HCT116 (cell line): ENCODE results near the gene ZNF683. TPM values are rescaled to one million over a fixed set of nuclear protein-coding genes. Genes with fewer than 3 reads are reported as not detected.

Experiments
- ATAC-seq: fragments of 200-7000 bp; cut with Tn5 transposase; 2 replicates; pipeline ENCODE4 v1.9.1; 2020; ENCODE audit warnings: mild to moderate bottlenecking, moderate library complexity
- BruUV-seq: library from RNA; stranded (reverse); fragments of 400-500 nt; replicated peaks from 2 replicates; lab custom pipeline; 2021; lab: Mats Ljungman, UMichigan
- CTCF ChIA-PET: fragments of 300-600 bp; sonication (Branson Sonifier 250); formaldehyde crosslinking; loops from one replicate; lab custom pipeline; 2021; ENCODE audit warnings: antibody characterized with exemption; lab: Charles Lee
- POLR2A ChIA-PET: fragments of 300-600, 350-600 bp; sonication (Branson Sonifier 250); formaldehyde crosslinking; loops from one replicate; lab custom pipeline; 2021; ENCODE audit warnings: antibody characterized with exemption; lab: Charles Lee
- RAD21 ChIA-PET, 2 experiments: fragments of 300-600 bp; sonication (Branson Sonifier 250); formaldehyde crosslinking; loops; one replicate each; lab custom pipeline; 2023; ENCODE audit warnings: low total read pairs in 2 of 2; ENCODE audit not compliant: uncharacterized antibody in 2 of 2, unreplicated experiment in 2 of 2, low non-redundant PET in 1 of 2; lab: Charles Lee
- DNase-seq: peaks from one replicate; pipeline ENCODE4 v3.0.0-alpha.2; 2010; ENCODE audit warnings: low read depth, low spot score
- H2AFZ ChIP-seq: fragments of 200-600 bp; shearing (Covaris generic), sonication (generic); 2 replicates; pipeline ENCODE4 v1.6.1; 2017; ENCODE audit warnings: low read depth, mixed run types, mixed read lengths, antibody characterized with exemption, low read length; ENCODE audit not compliant: poor library complexity, severe bottlenecking
- H3K27ac ChIP-seq: 2 replicates; pipeline ENCODE4 v1.5.1; 2012; ENCODE audit warnings: low read depth, low read length
- H3K27me3 ChIP-seq: fragments of 200-600 bp; sonication (generic); 2 replicates; pipeline ENCODE4 v1.6.1; 2016; ENCODE audit warnings: mixed run types, low read length, mixed read lengths; ENCODE audit not compliant: insufficient read depth
- H3K36me3 ChIP-seq, 2 experiments: fragments of 200-500 bp in 1 of 2; fragments of 200-600 bp in 1 of 2; sonication (Bioruptor generic) in 1 of 2; sonication (generic) in 1 of 2; 2 replicates each; pipeline versions ENCODE4 v1.5.1 to v1.6.1; 2014 to 2016; ENCODE audit warnings: low read length in 2 of 2, inconsistent platforms in 1 of 2, mixed read lengths in 1 of 2, mixed run types in 1 of 2; ENCODE audit not compliant: insufficient read depth in 2 of 2, control insufficient read depth in 1 of 2
- H3K4me1 ChIP-seq, 2 experiments: fragments of 200-600 bp in 1 of 2; sonication (generic) in 1 of 2; 2 replicates each; pipeline versions ENCODE4 v1.5.1 to v1.6.1; 2012 to 2017; ENCODE audit warnings: low read length in 2 of 2, inconsistent platforms in 1 of 2, mild to moderate bottlenecking in 1 of 2, mixed read lengths in 1 of 2, mixed run types in 1 of 2, moderate library complexity in 1 of 2; ENCODE audit not compliant: insufficient read depth in 2 of 2, control insufficient read depth in 1 of 2
- H3K4me2 ChIP-seq: fragments of 200-600 bp; sonication (generic); 2 replicates; pipeline ENCODE4 v1.6.1; 2017; ENCODE audit warnings: mixed run types, low read length, mixed read lengths
- H3K4me3 ChIP-seq, 2 experiments: fragments of 200-600 bp in 1 of 2; sonication (generic) in 1 of 2; replicated peaks in 1 of 2; 2 replicates each; pipeline ENCODE4 v1.5.1; 2011 to 2016; ENCODE audit warnings: low read length in 2 of 2, control low read depth in 1 of 2, low read depth in 1 of 2, mild to moderate bottlenecking in 1 of 2, mixed read lengths in 1 of 2, mixed run types in 1 of 2
- H3K79me2 ChIP-seq: fragments of 200-600 bp; sonication (generic); 2 replicates; pipeline ENCODE4 v1.6.1; 2017; ENCODE audit warnings: mild to moderate bottlenecking, mixed run types, low read length, moderate library complexity, mixed read lengths; ENCODE audit not compliant: insufficient read depth
- H3K9ac ChIP-seq: fragments of 200-600 bp; sonication (generic); 2 replicates; pipeline ENCODE4 v1.6.1; 2016; ENCODE audit warnings: low read length, mixed read lengths
- H3K9me2 ChIP-seq: fragments of 200-600 bp; sonication (generic), shearing (Covaris generic); 2 replicates; pipeline ENCODE4 v1.6.1; 2017; ENCODE audit warnings: mixed run types, mild to moderate bottlenecking, moderate library complexity; ENCODE audit not compliant: insufficient read depth
- H3K9me3 ChIP-seq, 2 experiments: fragments of 200-500 bp in 1 of 2; fragments of 200-600 bp in 1 of 2; sonication (Bioruptor generic) in 1 of 2; sonication (generic) in 1 of 2; 2 replicates each; pipeline ENCODE4 v1.6.1; 2014 to 2017; ENCODE audit warnings: low read length in 2 of 2, mixed read lengths in 2 of 2, inconsistent platforms in 1 of 2, low read depth in 1 of 2, mild to moderate bottlenecking in 1 of 2, mixed run types in 1 of 2, moderate library complexity in 1 of 2; ENCODE audit not compliant: control insufficient read depth in 1 of 2, insufficient read depth in 1 of 2
- H4K20me1 ChIP-seq: fragments of 200-600 bp; sonication (generic), shearing (Covaris generic); 2 replicates; pipeline ENCODE4 v1.6.1; 2017; ENCODE audit warnings: mixed run types, mild to moderate bottlenecking, moderate library complexity; ENCODE audit not compliant: insufficient read depth
- CEBPB ChIP-seq: IDR thresholded peaks from 2 replicates; pipeline ENCODE4 v1.6.1; 2012; ENCODE audit warnings: low read depth
- CTCF ChIP-seq, 3 experiments: fragments of 200-600 bp in 1 of 3; sonication (generic) in 1 of 3; IDR thresholded peaks in 2 of 3; conservative IDR thresholded peaks in 1 of 3; 2 replicates each; pipeline ENCODE4 v1.5.1; 2012 to 2017; ENCODE audit warnings: low read depth in 2 of 3, low read length in 2 of 3, antibody characterized with exemption in 1 of 3, borderline replicate concordance in 1 of 3, control low read depth in 1 of 3, mild to moderate bottlenecking in 1 of 3, mixed read lengths in 1 of 3, mixed run types in 1 of 3, moderate library complexity in 1 of 3; ENCODE audit not compliant: insufficient read depth in 1 of 3
- EGR1 ChIP-seq: IDR thresholded peaks from 2 replicates; pipeline ENCODE4 v1.6.1; 2012; ENCODE audit warnings: low read depth
- ELF1 ChIP-seq: IDR thresholded peaks from 2 replicates; pipeline ENCODE4 v1.6.1; 2012; ENCODE audit warnings: low read depth, borderline replicate concordance
- EZH2 ChIP-seq: fragments of 200-600 bp; sonication (generic); IDR thresholded peaks from 2 replicates; pipeline ENCODE4 v1.6.1; 2017; ENCODE audit warnings: antibody characterized with exemption, mixed run types
- JUND ChIP-seq: IDR thresholded peaks from 2 replicates; pipeline ENCODE4 v1.6.1; 2012
- POLR2AphosphoS5 ChIP-seq: IDR thresholded peaks from 2 replicates; pipeline ENCODE4 v1.6.1; 2011; ENCODE audit warnings: mild to moderate bottlenecking, low read depth, low read length, moderate library complexity
- SRF ChIP-seq: IDR thresholded peaks from 2 replicates; pipeline ENCODE4 v1.6.1; 2012; ENCODE audit warnings: low read depth
- TCF7L2 ChIP-seq: IDR thresholded peaks from 2 replicates; pipeline ENCODE4 v1.7.0; 2011; ENCODE audit warnings: borderline replicate concordance, inconsistent platforms; ENCODE audit not compliant: insufficient read depth, insufficient read length; ENCODE audit errors: extremely low read depth
- YY1 ChIP-seq: IDR thresholded peaks from 2 replicates; pipeline ENCODE4 v1.6.1; 2011; ENCODE audit warnings: low read length, low read depth, moderate library complexity, mild to moderate bottlenecking; ENCODE audit not compliant: insufficient replicate concordance; ENCODE audit errors: extremely low read depth
- ZFX ChIP-seq: fragments of 450-650 bp; IDR thresholded peaks from 2 replicates; pipeline ENCODE4 v1.6.1; 2017
- ZNF274 ChIP-seq: fragments of 200-500 bp; sonication (Bioruptor generic); IDR thresholded peaks from 2 replicates; pipeline ENCODE4 v1.6.1; 2014; ENCODE audit warnings: mild to moderate bottlenecking, low read depth, low read length, inconsistent platforms
- intact Hi-C: fragments of 100-400 bp; cut with micrococcal nuclease; formaldehyde crosslinking; loops from 2 replicates; pipeline ENCODE4 v1.10.0; 2022
- total RNA-seq: library from RNA; stranded (reverse); gene quantifications from one replicate; pipeline ENCODE4 v1.2.1, GENCODE V29; 2021; ENCODE audit not compliant: unreplicated experiment
- TF ChIP-seq, protein P1 (sequence below): IDR thresholded peaks from 2 replicates; pipeline ENCODE4 v1.6.1; 2011; ENCODE audit warnings: mild to moderate bottlenecking, low read length, moderate library complexity; ENCODE audit not compliant: insufficient replicate concordance; ENCODE audit errors: extremely low read depth

Gene ZNF683
- total RNA-seq, 1 experiment from 2014 or later, result not detected

DNA sequence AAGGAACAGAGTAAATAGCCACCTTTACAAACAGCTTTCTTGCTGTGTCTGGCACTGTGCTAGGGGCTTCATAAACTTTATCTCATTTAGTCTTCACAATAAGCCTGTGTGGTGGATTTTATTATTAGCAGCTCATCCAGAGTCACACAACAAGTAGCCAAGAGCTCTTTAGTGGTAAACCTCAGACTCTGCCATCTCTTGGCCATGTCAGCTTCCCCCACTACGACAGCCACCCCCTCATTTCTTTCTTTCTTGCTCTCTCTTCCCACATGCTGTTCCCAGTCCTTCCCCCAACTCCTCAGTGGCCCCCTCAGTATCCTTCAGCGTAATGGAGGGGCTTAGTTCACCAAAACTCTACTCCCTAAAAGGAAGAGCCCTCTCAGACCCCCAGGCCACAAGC is 1.2 kb upstream of the ZNF683 start (continued):
- no peak for TF ChIP-seq ELF1
- no peak for TF ChIP-seq EGR1
- no peak for TF ChIP-seq SRF
- no peak for TF ChIP-seq JUND
- TF ChIP-seq POLR2AphosphoS5, result no peak
- no peak for TF ChIP-seq CEBPB

- BruUV-seq, result no TSS peak
- POLR2A ChIA-PET, result interaction anchor here (1.0 kb wide), 1 partner anchor 9 kb away, joined by 3 read pairs; no protein-coding TSS in a partner anchor
- peaks cover 13 to 19% of the 10 kb centered on the region in 2 experiments for H3K4me1 ChIP-seq
- no peak overlapping the region for H3K27ac ChIP-seq
- peaks cover 0 to 7% of the 10 kb centered on the region in 2 experiments; a peak in 1 of 4 replicates for H3K9me3 ChIP-seq
- DNase-seq, result no peak
- RAD21 ChIA-PET, result no interaction called here
- no peak overlapping the region for H2AFZ ChIP-seq
- intact Hi-C loops, result no loop called here
- no peaks in the 10 kb centered on the region for H3K27me3 ChIP-seq
- H3K9me2 ChIP-seq, result no peaks in the 10 kb centered on the region
- TF ChIP-seq ZFX, result no peak
- TF ChIP-seq TCF7L2, result no peak
- no peak for TF ChIP-seq ZNF274
- TF ChIP-seq CTCF (IDR thresholded peaks at IDR 0.05 in 2 of 3, conservative IDR thresholded peaks at IDR 0.05 in 1 of 3; ENCODE audit: borderline replicate concordance in 1 of 3, insufficient read depth in 1 of 3, low read depth in 2 of 3, low read length in 2 of 3), result no peak
- TF ChIP-seq, protein P1, sequence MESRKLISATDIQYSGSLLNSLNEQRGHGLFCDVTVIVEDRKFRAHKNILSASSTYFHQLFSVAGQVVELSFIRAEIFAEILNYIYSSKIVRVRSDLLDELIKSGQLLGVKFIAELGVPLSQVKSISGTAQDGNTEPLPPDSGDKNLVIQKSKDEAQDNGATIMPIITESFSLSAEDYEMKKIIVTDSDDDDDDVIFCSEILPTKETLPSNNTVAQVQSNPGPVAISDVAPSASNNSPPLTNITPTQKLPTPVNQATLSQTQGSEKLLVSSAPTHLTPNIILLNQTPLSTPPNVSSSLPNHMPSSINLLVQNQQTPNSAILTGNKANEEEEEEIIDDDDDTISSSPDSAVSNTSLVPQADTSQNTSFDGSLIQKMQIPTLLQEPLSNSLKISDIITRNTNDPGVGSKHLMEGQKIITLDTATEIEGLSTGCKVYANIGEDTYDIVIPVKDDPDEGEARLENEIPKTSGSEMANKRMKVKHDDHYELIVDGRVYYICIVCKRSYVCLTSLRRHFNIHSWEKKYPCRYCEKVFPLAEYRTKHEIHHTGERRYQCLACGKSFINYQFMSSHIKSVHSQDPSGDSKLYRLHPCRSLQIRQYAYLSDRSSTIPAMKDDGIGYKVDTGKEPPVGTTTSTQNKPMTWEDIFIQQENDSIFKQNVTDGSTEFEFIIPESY, result no peak
- TF ChIP-seq EZH2, result no peak
- no peak for TF ChIP-seq EGR1
- TF ChIP-seq YY1, result no peak
- no peak for TF ChIP-seq ELF1
- no peaks in the 10 kb centered on the region for H4K20me1 ChIP-seq
- no peak overlapping the region for H3K4me2 ChIP-seq
- no peak for ATAC-seq
- H3K79me2 ChIP-seq, result no peaks in the 10 kb centered on the region
- no peak overlapping the region for H3K9ac ChIP-seq
- CTCF ChIA-PET, result interaction anchor here (0.8 to 1.4 kb wide), 2 partner anchors 18 to 88 kb away, joined by 3 read pairs; no protein-coding TSS in a partner anchor
- no peaks in the 10 kb centered on the region for H3K36me3 ChIP-seq
- H3K4me3 ChIP-seq, result no peak overlapping the region
Measured at GRCh38 chr1:26373281-26373680, 731 bp upstream of the ZNF683 start.
